ENCODE measurements around the gene ABCG1. TPM values are rescaled to one million over a fixed set of nuclear protein-coding genes. Genes with fewer than 3 reads are reported as not detected.

The ABCG1 gene
- total and polyA plus RNA-seq, 2 experiments from 2014 or later, result 1.3 to 4.4 TPM

- H3K27me3 ChIP-seq (ENCODE audit: insufficient read depth), result no peaks in the 10 kb centered on the region
- H3K36me3 ChIP-seq (ENCODE audit: insufficient read depth), result no peaks in the 10 kb centered on the region
- H3K27ac ChIP-seq (ENCODE audit: low read depth), result no peak overlapping the region
- H2AFZ ChIP-seq, result peak overlapping the region; percentile 95
- peak overlapping the region; percentile 83; the same call in 1 of the 2 replicates for H3K4me2 ChIP-seq
- peaks cover 11% of the 10 kb centered on the region; the same call in 1 of the 2 replicates for H3K4me1 ChIP-seq (ENCODE audit: insufficient read depth)
- no peaks in the 10 kb centered on the region for H3F3A ChIP-seq (replicated peaks; ENCODE audit: low read depth)
- ATAC-seq (no peak), DNase-seq (ENCODE audit: low spot score) (no peak)
- H3K9me3 Mint-ChIP-seq, result no peaks in the 10 kb centered on the region
- peaks cover 15% of the 10 kb centered on the region for H3K27me3 Mint-ChIP-seq (ENCODE audit: insufficient read depth, low read depth, poor library complexity)
- peaks cover 27% of the 10 kb centered on the region for H3K4me1 Mint-ChIP-seq
- H3K36me3 Mint-ChIP-seq (ENCODE audit: low read depth), result no peaks in the 10 kb centered on the region
- H4K20me1 ChIP-seq (replicated peaks; ENCODE audit: insufficient read depth), result no peaks in the 10 kb centered on the region
- no peaks in the 10 kb centered on the region for H3K79me2 ChIP-seq (replicated peaks; ENCODE audit: insufficient read depth)
- no peak overlapping the region for H3K4me3 ChIP-seq
- H3K27ac Mint-ChIP-seq, result no peak overlapping the region
- H3K4me3 Mint-ChIP-seq, result 0 out of 3 replicates have a peak overlapping the region, but pooled peaks have one; percentile 65
- H3K9me2 ChIP-seq (ENCODE audit: insufficient read depth), result no peaks in the 10 kb centered on the region
- TF ChIP-seq NANOG (IDR thresholded peaks at IDR 0.05; ENCODE audit: borderline replicate concordance) (no peak), POLR2AphosphoS5 (IDR thresholded peaks at IDR 0.05; ENCODE audit: low read depth) (no peak), EZH2 (IDR thresholded peaks at IDR 0.05; ENCODE audit: low read depth, unreplicated experiment) (no peak), CTCF (conservative IDR thresholded peaks at IDR 0.05; ENCODE audit: low read depth in 2 of 2) (no peak), ZNF114 (CRISPR knock-in tag; IDR thresholded peaks at IDR 0.05) (no peak), STAT1 (IDR thresholded peaks at IDR 0.05; ENCODE audit: unreplicated experiment) (no peak), REST (IDR thresholded peaks at IDR 0.05; ENCODE audit: unreplicated experiment) (no peak), CREB1 (CRISPR knock-in tag; IDR thresholded peaks at IDR 0.05; ENCODE audit: low read depth) (no peak), ZNF462 (CRISPR knock-in tag; IDR thresholded peaks at IDR 0.05) (no peak)
These were observed 91.6 kb downstream of the ABCG1 start for GRCh38 chr21:42310411-42311001.

Data from GM23338 (cell line).